ENCODE results near the gene NPW.

GRCh38 chr16:2045965-2046892 lies 26.6 kb downstream of the NPW start:
- TF ChIP-seq CTCF (IDR thresholded peaks at IDR 0.05) (no peak), POLR2A (IDR thresholded peaks at IDR 0.05) (no peak), EP300 (IDR thresholded peaks at IDR 0.05) (no peak)

Measured in stomach (tissue), 4 donors.